GM19438 (cell line): ENCODE measurements around the gene ISG15.
A peak's percentile ranks its signal among the peaks of the same experiment; 100 is the strongest.
"Not testable (repeated sequence)": the region's sequence is repeated elsewhere in the genome, so short reads cannot be mapped to it uniquely, and the experiment has no call there.

Experiments
- ATAC-seq: cut with Tn5 transposase; IDR thresholded peaks from one replicate; pipeline ENCODE4 v1.9.1; 2021; ENCODE audit warnings: low read depth; ENCODE audit not compliant: unreplicated experiment

ISG15 gene

GRCh38 chr1:1006305-1007159, 6.8 kb upstream of the ISG15 start:
- no peak for ATAC-seq

DNA sequence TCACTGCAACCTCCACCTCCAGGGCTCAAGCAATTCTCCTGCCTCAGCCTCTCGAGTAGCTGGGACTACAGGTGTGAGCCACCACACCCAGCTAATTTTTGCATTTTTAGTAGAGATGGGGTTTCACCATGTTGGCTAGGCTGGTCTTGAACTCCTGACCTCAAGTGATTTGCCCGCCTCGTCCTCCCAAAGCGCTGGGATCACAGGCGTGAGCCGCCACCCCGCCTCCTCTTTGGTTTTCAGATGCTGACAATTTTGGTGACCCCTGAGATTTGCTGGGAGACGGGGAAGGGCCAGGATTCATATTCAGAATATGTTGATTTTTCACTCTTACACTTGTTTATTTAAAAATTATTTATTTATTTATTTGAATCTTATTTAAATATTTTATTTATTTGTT, 3.2 kb upstream of the ISG15 start:
- ATAC-seq, result not testable (repeated sequence)

DNA sequence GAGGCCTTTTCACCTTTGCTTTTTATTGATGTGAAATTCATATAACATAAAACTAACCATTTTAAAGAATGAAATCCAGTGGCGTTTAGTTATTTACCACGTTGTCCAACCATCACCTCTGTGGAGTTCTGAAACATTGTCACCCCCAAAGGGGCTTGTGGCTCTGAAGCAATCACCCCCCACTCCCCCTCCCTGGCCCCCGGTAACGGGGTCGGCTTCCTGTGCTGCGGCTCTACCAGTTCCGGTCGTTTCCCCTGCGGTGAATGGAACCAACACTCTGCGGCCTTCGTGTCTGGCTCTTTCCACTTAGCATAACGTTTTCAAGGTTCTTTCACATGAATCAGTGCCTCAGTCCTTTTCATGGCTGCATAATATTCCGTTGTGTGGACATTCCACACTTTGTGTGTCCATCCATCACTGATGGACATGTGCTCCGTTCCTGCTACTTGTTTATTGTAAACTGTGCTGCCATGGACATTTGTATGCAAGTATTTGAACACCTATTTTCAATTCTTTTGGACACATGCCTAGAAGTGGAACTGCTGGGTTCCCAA, 1.8 kb upstream of the ISG15 start:
- ATAC-seq, result no peak

- ATAC-seq, result not testable (repeated sequence)
Observed at GRCh38 chr1:1012736-1013104, 577 bp upstream of the ISG15 start.

- no peak for ATAC-seq
Observed at GRCh38 chr1:1013922-1014648, 788 bp downstream of the ISG15 start.

DNA sequence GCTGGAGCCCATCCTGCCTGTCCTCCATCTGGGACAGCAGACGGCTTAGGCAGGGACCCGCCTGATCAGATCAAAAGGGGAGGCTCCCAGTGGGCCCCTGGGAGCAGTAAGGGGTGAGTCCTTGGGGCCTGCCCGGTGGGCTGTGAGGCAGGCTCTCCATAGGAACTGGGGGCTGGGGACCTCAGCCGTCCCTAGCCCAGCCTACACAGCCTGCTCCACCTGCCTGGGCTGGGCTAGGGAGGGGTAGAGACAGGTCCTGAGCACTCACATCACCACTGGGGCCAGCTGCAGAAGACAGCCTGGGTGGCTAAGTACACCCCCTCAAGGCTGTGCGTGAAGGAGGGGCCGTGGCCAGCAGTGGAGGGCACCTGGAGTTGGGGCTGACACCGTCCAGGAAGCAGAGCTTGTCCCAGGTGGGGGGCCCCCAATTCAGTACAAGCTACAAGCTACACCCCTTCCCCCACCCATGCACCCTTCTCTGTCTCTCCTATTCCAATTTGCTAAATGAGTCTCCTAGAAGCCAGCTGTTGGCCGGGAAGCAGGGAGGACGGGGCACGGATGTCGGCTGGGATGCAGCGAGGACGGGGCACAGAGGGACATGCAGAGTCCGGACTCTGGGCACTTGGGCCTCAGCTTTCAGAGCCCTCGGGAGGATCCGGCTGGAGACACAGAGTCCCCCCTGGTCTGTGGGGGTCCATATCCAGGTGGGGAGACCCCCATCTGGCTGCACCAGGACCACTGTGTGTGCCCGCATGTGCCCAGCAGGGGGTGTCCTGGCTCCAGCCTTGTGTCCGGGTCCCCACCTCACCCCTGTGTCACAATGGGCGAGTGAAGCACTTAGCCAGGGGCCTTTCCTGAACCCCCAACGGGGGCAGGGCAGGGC, 1.7 kb downstream of the ISG15 start:
- no peak for ATAC-seq

DNA sequence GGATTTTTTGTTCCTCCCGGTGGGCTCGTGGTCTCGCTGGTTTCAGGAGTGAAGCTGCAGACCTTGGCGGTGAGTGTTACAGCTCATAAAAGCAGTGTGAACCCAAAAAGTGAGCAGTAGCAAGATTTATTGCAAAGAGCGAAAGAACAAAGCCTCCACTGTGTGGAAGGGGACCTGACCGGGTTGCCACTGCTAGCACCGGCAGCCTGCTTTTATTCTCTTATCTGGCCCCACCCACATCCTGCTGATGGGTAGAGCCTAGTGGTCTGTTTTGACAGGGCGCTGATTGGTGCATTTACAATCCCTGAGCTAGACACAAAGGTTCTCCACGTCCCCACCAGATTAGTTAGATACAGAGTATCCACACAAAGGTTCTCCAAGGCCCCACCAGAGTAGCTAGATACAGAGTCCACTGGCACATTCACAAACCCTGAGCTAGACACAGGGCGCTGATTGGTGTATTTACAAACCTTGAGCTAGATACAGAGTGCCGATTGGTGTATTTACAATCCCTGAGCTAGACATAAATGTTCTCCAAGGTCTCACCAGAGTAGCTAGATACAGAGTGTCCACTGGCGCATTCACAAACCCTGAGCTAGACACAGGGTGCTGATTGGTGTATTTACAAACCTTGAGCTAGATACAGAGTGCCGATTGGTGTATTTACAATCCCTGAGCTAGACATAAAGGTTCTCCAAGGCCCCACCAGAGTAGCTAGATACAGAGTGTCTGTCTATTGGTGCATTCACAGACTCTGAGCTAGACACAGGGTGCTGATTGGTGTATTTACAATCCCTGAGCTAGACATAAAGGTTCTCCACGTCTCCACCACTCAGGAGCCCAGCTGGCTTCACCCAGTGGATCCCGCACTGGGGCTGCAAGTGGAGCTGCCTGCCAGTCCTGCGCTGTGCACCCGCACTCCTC, 4.4 kb downstream of the ISG15 start:
- not testable (repeated sequence) for ATAC-seq

GRCh38 chr1:1018321-1018685, 5.0 kb downstream of the ISG15 start:
- not testable (repeated sequence) for ATAC-seq

- peak; percentile 59 for ATAC-seq
Observed at GRCh38 chr1:1019122-1019999, 6.1 kb downstream of the ISG15 start.

GRCh38 chr1:1020000-1020404, 6.7 kb downstream of the ISG15 start, which contains the start of gene AGRN:
Gene AGRN (plus strand): TSS chr1:1020120. CDS start chr1:1020173, 53 bp downstream.
- ATAC-seq, result peak; percentile 22

GRCh38 chr1:1020415-1021009, 7.2 kb downstream of the ISG15 start:
- ATAC-seq, result peak; percentile 6

DNA sequence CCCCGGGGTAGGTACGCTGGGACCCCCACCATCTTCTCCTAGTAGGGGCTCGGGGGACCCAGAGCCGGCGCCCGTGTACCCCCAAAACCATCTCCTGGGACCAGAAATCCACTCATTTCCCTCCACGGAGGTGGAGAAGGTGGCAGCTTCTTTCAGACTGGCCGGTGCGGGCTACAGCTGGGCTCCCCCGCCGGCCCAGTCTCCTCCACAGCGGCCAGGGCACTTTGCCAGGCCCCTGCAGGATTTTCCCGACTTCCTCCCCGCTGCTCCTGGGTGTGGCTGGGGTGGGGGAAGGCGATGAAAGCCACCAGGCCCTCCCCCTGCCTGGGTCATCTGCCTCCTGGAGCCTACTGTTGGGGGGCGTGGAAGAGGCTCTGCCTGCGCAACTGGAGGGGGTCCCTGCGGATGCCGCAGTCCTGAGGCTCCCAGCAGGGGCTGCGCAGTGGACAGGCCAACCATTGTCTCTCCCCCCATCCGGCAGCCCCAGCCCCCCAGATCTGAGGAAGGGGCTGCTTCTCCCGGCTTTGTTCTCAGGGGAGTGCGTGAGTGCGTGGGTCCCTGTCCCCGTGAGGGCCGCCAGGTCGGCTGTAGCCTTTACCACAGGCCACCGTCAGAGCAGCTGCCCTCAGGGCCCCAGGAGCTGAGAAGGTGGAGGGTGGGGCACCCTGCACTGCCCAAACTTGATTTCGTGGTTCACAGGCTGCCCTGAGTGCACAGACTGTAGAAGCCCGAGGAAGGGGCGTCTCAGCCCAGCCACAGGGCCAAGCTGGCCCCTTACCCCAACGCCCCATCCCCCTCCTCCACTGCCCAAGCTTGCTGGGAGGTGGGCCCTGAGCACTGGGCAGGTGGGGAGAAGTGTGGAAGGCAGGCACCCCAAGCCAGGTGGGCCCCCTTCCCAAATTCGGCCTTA, 8.0 kb downstream of the ISG15 start:
- ATAC-seq, result no peak

DNA sequence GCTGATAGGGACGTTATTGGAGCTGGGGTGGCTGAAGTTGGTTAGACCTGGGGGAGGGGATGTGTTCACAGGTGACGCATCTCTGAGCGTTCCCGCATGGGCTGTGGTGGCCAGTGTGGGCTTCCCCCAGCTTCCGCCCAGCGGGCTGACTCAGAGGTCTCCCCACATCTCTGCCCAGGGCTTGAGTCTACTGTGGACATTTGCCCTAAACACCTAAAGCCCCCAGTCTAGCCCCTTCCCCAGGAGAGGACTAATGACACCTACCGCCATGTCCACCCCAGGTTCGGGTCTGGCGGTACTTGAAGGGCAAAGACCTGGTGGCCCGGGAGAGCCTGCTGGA, 8.6 kb downstream of the ISG15 start:
- ATAC-seq, result no peak

DNA sequence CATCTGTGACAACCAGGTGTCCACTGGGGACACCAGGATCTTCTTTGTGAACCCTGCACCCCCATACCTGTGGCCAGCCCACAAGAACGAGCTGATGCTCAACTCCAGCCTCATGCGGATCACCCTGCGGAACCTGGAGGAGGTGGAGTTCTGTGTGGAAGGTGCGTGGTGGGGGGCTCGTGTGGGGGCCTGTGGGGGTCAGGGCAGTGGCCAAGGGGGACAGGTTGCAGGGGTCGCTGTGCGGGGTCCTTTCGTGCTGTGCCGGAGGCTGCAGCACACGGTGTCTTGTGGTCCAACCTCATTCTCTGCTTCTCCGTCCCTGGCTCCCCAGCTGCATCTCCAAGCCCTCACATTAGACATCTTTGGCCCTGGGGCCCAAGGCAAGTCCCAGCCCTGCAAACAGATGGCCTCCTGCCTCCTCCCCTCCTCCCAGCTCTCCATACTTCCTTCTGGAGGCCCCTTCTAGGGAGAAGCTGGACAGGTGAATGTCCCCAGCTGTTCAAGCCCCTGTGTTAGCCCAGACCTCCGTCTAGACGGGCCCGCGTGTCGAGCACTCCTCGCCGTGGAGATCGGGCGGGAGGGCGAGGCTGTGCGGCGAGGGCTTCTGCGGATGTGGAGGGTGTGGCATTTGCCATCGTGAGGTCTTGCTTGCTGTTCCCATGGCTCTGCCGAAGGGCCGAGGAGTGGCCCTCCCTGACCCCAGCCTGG, 9.2 kb downstream of the ISG15 start:
- ATAC-seq, result no peak

- no peak for ATAC-seq
Observed at GRCh38 chr1:1023700-1024099, 10.4 kb downstream of the ISG15 start.

GRCh38 chr1:1024149-1024770, 11.0 kb downstream of the ISG15 start:
- ATAC-seq, result no peak
